GM21737 (cell line): Measurements from ENCODE around the gene RETREG3.

Source experiments
- ATAC-seq: cut with Tn5 transposase; IDR thresholded peaks from one replicate; pipeline ENCODE4 v1.9.1; 2021; ENCODE audit warnings: mild to moderate bottlenecking, moderate library complexity; ENCODE audit not compliant: unreplicated experiment

Gene RETREG3

DNA sequence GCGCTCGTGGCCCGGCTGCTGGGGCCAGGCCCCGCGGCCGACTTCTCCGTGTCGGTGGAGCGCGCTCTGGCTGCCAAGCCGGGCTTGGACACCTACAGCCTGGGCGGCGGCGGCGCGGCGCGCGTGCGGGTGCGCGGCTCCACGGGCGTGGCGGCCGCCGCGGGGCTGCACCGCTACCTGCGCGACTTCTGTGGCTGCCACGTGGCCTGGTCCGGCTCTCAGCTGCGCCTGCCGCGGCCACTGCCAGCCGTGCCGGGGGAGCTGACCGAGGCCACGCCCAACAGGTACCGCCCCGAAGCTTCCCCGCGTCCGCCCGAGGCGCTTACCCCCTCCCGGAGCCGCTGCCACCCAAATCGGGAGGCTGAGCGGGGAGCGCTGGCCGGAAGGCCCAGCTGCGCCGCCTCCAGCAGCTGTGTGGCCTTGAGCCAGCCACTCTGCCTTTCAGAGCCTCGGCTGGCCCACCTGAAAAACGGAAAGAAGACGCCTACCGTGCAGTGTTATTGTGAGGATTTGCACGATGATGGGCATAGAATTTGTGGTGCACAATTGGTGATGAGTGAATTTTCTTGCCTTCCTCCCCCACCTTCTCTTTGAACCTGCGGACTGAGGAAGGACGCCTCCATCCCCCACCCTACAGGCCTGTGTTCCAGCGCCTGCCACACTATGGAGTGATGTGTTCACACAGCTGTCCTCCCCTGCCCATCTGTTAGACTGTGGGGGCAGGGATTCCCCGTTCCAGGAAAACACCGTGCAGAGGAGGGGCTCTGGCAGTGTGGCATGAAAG lies 72.6 kb downstream of the RETREG3 start:
- peak; percentile 57 for ATAC-seq

DNA sequence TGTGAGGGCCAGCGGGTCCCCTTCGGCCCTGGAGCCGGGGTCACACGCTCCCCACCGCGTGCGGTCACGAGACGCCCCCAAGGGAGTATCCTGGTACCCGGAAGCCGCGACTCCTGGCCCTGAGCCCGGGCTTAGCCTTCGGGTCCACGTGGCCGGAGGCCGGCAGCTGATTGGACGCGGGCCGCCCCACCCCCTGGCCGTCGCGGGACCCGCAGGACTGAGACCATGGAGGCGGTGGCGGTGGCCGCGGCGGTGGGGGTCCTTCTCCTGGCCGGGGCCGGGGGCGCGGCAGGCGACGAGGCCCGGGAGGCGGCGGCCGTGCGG lies 73.2 kb downstream of the RETREG3 start, which contains the start of gene NAGLU:
Gene NAGLU, plus strand, starts transcription at position 194 of the 324 bp plus-strand sequence. Its CDS starts 32 bp downstream, at position 226.
- peak; percentile 80 for ATAC-seq

DNA sequence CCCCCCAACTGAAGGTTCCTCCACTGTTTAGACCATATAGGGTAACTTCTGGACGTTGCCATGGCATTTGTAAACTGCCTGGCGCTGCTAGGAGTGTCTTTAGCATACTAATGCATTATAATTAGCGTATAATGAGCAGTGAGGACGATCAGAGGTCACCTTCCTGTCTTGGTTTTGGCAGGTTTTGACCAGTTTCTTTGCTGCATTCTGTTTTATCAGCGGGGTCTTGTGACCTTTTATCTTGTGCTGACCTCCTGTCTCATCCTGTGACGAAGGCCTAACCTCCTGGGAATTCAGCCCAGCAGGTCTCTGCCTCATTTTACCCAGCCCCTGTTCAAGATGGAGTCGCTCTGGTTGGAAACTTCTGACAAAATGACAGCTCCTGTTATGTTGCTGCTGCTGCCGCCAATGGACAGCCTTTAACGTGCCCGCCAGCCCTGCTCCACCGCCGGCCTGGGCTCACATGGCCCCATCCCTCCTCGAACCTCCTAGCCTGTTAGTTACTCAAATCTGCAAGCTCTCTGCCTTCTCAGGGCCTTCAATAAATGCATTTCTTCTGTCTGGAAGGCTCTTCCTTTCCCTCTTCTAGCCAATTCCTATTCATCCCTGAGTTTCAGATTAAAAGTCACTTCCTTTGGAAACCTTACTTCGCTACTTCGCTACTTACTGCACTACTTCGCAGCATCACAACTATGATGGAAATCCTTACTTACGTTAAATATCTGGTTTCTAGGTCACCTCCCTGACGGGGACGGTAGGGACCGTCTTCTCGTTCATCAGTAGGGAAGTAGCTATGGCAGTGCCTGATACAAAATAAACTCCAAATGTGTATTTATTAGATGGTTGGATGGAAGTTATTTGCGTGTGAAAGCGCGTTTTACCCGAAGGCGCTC lies 73.8 kb downstream of the RETREG3 start:
- no peak for ATAC-seq

DNA sequence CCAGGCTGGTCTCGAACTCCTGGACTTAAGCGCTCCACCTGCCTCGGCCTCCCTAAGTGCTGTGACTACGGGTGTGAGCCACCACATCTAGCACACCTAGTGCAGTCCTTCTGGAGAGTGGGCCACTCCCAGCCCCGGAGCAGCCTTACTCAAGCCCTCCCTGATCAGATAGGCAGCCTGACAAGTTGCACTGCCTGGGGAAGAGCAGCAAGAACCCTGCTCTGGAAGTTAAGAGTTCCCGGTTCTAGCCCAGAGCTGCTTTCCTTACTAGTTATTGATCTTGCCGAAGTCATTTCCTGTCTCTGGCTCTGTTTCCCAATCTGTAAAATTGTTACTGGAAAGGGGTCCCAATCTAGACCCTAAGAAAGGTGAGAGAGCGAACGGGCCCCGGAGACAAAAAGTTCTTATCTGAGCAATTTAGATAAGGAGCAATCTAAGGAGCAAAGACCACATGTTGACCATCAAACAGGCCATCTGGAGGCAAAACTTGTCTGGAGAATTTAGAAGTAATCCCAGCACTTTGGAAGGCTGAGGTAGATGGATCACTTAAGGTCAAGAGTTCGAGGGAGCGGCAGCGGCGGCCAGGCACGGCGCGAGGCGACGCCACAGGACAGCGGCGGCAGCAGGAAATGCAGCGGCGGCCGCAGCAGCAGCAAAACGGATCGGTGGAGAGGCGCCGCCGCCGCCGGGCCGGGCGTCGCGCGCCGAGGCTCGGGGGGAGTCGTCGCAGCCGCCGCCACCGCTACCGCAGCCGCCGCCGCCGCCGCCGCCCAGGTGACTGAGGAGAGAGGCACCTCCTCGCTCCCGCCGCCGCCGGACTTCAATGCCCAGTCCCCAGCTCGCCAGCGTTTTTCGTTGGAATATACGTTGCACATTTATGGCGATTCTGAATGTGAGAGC lies 77.5 kb downstream of the RETREG3 start:
- no peak for ATAC-seq

DNA sequence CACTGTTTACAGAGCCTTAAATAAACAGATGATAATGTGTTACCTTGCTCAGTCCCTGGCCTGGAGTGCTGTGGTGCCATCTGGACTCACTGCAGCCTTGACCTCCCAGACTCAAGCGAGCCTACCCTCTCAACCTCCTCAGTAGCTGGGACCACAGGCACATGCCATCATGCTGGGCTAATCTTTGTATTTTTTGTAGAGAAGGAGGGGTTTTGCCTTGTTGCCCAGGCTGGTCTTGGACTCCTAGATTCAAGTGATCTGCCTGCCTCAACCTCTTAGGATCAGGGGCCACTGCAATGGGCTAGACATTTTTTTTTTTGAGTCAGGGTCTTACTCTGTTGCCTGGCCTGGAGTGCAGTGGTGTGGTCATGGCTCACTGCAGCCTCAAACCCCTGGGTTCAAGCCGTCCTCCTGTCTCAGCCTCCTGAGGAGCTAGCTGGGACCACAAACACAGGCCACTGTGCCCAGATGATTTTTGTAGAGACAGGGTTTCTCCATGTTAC lies 78.2 kb downstream of the RETREG3 start:
- no peak for ATAC-seq
